Loucy (cell line): Measurements from ENCODE around the gene ASZ1.

ENCODE experiments used
- H2AFZ ChIP-seq: fragments of 200-600 bp; sonication (generic); 2 replicates; pipeline ENCODE4 v1.6.0; 2016; ENCODE audit warnings: antibody characterized with exemption, mild to moderate bottlenecking, low read length, moderate library complexity
- H3F3A ChIP-seq: fragments of 200-600 bp; 2 replicates; pipeline ENCODE4 v1.6.0; 2016; ENCODE audit warnings: antibody characterized with exemption, low read depth, mild to moderate bottlenecking
- H3K27me3 ChIP-seq: fragments of 200-600 bp; sonication (generic); 2 replicates; pipeline ENCODE4 v1.6.1; 2014; ENCODE audit warnings: low read length, mild to moderate bottlenecking; ENCODE audit not compliant: insufficient read depth, poor library complexity, severe bottlenecking
- H3K36me3 ChIP-seq: fragments of 200-600 bp; sonication (generic); 2 replicates; pipeline ENCODE4 v1.6.1; 2016; ENCODE audit warnings: low read length; ENCODE audit not compliant: insufficient read depth
- H3K4me1 ChIP-seq: fragments of 200-600 bp; sonication (generic); 2 replicates; pipeline ENCODE4 v1.5.1; 2014; ENCODE audit warnings: low read length, mild to moderate bottlenecking; ENCODE audit not compliant: insufficient read depth, poor library complexity, severe bottlenecking
- H3K4me2 ChIP-seq: fragments of 200-600 bp; sonication (generic); 2 replicates; pipeline ENCODE4 v1.6.0; 2014; ENCODE audit warnings: antibody characterized with exemption, low read length, low read depth, mild to moderate bottlenecking; ENCODE audit not compliant: poor library complexity, severe bottlenecking
- H3K4me3 ChIP-seq: fragments of 200-600 bp; sonication (generic); 2 replicates; pipeline ENCODE4 v1.5.1; 2014; ENCODE audit warnings: low read length, mild to moderate bottlenecking, mixed read lengths; ENCODE audit not compliant: poor library complexity, severe bottlenecking
- H3K79me2 ChIP-seq: fragments of 200-600 bp; sonication (generic); 2 replicates; pipeline ENCODE4 v1.6.1; 2014; ENCODE audit warnings: low read length; ENCODE audit not compliant: insufficient read depth
- H3K9ac ChIP-seq: fragments of 200-600 bp; sonication (generic); 2 replicates; pipeline ENCODE4 v1.6.0; 2014; ENCODE audit warnings: mild to moderate bottlenecking, low read depth, low read length, moderate library complexity; ENCODE audit not compliant: poor library complexity, severe bottlenecking
- H3K9me2 ChIP-seq: fragments of 200-600 bp; sonication (generic); replicated peaks from 2 replicates; pipeline ENCODE4 v1.6.1; 2016; ENCODE audit warnings: low read depth, low read length, mixed read lengths
- H3K9me3 ChIP-seq: fragments of 200-600 bp; sonication (generic); 2 replicates; pipeline ENCODE4 v1.6.1; 2014; ENCODE audit warnings: mild to moderate bottlenecking, antibody characterized with exemption, low read length, low read depth; ENCODE audit not compliant: insufficient read depth
- H4K20me1 ChIP-seq: fragments of 200-600 bp; sonication (generic); 2 replicates; pipeline ENCODE4 v1.6.0; 2014; ENCODE audit warnings: antibody characterized with exemption, low read length, mild to moderate bottlenecking; ENCODE audit not compliant: insufficient read depth, poor library complexity, severe bottlenecking
- EZH2phosphoT487 ChIP-seq: fragments of 200-600 bp; IDR thresholded peaks from 2 replicates; pipeline ENCODE4 v1.6.1; 2018; ENCODE audit warnings: antibody characterized with exemption, mild to moderate bottlenecking, moderate library complexity, borderline replicate concordance
- TF ChIP-seq, protein P1 (sequence below): fragments of 200-600 bp; sonication (generic); conservative IDR thresholded peaks from 2 replicates; pipeline ENCODE4 v1.5.1; 2014; ENCODE audit warnings: mild to moderate bottlenecking, antibody characterized with exemption, low read length

ASZ1 gene

DNA sequence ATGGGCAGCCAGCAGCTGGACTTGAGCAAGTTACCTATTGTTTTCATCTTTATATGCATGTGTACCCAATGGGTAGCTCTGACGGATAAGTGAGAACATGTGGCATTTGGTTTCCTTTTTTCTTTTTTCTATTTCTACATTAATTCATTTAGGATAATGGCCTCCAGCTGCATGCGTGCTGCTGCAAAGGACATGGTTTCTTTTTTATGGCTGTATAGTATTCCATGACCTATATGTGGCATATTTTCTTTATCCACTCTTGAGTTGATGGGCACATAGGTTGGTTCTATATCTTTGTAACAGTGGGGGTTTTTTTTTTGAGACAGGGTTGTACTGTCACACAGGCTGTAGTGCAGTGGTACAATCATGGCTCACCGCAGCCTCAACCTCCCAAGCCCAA is 37.4 kb downstream of the ASZ1 start:
- Histone ChIP-seq H3K9me3 (no peaks in the 10 kb centered on the region), H3K9ac (no peak overlapping the region), H3K27me3 (no peaks in the 10 kb centered on the region), H3K9me2 (no peaks in the 10 kb centered on the region), H3K36me3 (no peaks in the 10 kb centered on the region), H3F3A (no peaks in the 10 kb centered on the region), H3K4me1 (no peaks in the 10 kb centered on the region), H2AFZ (no peak overlapping the region), H3K4me3 (no peak overlapping the region), H4K20me1 (no peaks in the 10 kb centered on the region), H3K79me2 (no peaks in the 10 kb centered on the region), H3K4me2 (no peak overlapping the region)
- no peak for TF ChIP-seq EZH2phosphoT487
- TF ChIP-seq, protein P1, sequence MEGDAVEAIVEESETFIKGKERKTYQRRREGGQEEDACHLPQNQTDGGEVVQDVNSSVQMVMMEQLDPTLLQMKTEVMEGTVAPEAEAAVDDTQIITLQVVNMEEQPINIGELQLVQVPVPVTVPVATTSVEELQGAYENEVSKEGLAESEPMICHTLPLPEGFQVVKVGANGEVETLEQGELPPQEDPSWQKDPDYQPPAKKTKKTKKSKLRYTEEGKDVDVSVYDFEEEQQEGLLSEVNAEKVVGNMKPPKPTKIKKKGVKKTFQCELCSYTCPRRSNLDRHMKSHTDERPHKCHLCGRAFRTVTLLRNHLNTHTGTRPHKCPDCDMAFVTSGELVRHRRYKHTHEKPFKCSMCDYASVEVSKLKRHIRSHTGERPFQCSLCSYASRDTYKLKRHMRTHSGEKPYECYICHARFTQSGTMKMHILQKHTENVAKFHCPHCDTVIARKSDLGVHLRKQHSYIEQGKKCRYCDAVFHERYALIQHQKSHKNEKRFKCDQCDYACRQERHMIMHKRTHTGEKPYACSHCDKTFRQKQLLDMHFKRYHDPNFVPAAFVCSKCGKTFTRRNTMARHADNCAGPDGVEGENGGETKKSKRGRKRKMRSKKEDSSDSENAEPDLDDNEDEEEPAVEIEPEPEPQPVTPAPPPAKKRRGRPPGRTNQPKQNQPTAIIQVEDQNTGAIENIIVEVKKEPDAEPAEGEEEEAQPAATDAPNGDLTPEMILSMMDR, result no peak

DNA sequence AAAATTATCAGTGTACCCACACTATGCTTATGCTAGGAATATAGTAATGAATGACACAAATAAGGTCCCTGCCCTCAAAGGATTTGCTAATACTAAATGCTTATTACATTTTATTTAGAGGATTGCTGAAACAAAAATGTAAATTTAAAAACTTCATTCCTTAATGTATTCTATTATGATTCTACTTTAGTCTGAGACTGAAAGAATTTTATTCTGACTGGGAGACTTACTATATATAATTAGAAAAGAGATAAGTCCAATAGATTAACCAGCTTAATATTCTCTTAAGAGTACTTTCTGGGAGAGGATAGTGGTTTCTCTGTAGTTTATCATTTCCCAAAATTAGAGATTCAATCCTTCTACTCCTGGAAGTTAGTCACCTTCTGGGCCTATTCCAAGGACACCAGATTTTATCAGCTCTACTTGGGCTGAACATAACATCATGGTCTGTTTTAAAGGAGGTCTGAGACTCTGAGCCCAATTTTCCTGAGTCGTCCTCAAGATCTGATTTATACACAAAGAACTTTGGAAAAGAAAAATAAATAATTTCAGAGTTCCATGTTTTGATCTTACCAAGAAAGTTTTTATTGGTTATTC is 41.1 kb downstream of the ASZ1 start:
- no peaks in the 10 kb centered on the region for H3K36me3 ChIP-seq
- no peaks in the 10 kb centered on the region for H3F3A ChIP-seq
- H3K27me3 ChIP-seq, result no peaks in the 10 kb centered on the region
- no peak overlapping the region for H3K4me2 ChIP-seq
- no peak overlapping the region for H2AFZ ChIP-seq
- H3K4me3 ChIP-seq, result no peak overlapping the region
- no peak for TF ChIP-seq EZH2phosphoT487
- TF ChIP-seq, protein P1, result no peak
- H3K4me1 ChIP-seq, result no peaks in the 10 kb centered on the region
- H3K79me2 ChIP-seq, result no peaks in the 10 kb centered on the region
- H4K20me1 ChIP-seq, result no peaks in the 10 kb centered on the region
- H3K9ac ChIP-seq, result no peak overlapping the region
- H3K9me3 ChIP-seq, result no peaks in the 10 kb centered on the region
- no peaks in the 10 kb centered on the region for H3K9me2 ChIP-seq

DNA sequence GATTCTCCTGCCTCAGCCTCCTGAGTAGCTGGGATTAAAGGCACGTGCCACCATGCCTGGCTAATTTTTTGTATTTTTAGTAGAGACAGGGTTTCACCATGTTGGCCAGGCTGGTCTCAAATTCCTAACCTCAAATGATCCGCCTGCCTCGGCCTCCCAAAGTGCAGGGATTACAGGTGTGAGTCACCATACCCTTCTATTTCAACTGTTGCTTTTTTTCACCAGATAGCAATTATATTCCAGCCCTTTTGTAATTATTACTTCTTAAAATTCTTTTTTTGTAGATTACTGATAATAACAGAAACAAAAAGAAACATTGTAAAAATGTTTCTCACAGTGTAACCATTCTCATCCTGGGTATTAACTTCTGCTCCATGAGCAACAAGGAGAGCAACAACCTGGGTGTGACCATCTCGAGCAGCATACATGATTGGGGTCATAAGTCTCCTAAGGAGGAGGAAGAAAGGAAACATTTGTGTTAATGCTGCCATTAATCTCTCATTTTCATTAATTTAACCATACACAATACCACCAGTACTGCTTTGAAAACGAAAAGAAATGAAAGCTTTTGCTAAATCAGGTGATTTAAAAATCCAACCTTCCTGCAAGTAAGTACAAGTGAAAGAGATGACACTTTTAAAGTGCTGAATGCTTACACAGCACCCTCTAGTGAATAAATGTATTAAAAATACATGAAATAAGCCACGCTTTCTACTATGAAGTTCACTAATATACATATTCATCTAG is 41.8 kb downstream of the ASZ1 start:
- H3K9me2 ChIP-seq, result no peaks in the 10 kb centered on the region
- no peak for TF ChIP-seq EZH2phosphoT487
- TF ChIP-seq, protein P1, result peak; percentile 67

More for the DNA sequence above, 41.8 kb downstream of the ASZ1 start:
- Histone ChIP-seq H3K4me2 (peak overlapping the region; percentile 50), H3K9me3 (no peaks in the 10 kb centered on the region), H3K36me3 (no peaks in the 10 kb centered on the region), H4K20me1 (no peaks in the 10 kb centered on the region), H3F3A (no peaks in the 10 kb centered on the region), H3K4me3 (peak overlapping the region; percentile 40), H2AFZ (peak overlapping the region; percentile 40), H3K9ac (no peak overlapping the region), H3K27me3 (no peaks in the 10 kb centered on the region), H3K79me2 (no peaks in the 10 kb centered on the region), H3K4me1 (no peaks in the 10 kb centered on the region)
